ENCODE data around the gene QRSL1.

DNA sequence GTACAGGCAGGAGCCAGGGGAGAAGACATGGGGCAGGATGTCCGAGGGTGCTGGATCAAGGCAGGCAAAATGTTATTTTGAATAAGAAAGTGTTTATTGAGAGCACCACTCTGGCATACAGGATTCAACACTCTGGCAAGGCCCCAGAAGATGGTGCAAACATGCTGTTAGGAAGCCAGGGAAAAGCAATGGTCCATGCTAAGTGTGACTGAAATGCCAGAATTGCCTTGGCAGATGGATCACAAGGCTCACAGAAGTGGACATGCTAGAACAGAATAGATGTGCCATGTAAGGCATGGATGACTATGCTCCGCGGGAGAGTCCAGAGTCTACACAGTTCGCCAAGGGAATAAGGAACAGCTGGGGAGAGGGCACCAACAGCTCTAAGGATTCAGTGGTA is 54.6 kb downstream of the QRSL1 start:
- TF ChIP-seq EZH2phosphoT487 (IDR thresholded peaks at IDR 0.05; ENCODE audit: unreplicated experiment): no peak
- TF ChIP-seq, protein P1, sequence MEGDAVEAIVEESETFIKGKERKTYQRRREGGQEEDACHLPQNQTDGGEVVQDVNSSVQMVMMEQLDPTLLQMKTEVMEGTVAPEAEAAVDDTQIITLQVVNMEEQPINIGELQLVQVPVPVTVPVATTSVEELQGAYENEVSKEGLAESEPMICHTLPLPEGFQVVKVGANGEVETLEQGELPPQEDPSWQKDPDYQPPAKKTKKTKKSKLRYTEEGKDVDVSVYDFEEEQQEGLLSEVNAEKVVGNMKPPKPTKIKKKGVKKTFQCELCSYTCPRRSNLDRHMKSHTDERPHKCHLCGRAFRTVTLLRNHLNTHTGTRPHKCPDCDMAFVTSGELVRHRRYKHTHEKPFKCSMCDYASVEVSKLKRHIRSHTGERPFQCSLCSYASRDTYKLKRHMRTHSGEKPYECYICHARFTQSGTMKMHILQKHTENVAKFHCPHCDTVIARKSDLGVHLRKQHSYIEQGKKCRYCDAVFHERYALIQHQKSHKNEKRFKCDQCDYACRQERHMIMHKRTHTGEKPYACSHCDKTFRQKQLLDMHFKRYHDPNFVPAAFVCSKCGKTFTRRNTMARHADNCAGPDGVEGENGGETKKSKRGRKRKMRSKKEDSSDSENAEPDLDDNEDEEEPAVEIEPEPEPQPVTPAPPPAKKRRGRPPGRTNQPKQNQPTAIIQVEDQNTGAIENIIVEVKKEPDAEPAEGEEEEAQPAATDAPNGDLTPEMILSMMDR (conservative IDR thresholded peaks at IDR 0.05; ENCODE audit: low read depth in 2 of 2): no peak
- TF ChIP-seq EZH2 (IDR thresholded peaks at IDR 0.05; ENCODE audit: low read depth, unreplicated experiment): no peak
